Measurements from ENCODE around the gene DPYD.

DPYD gene

DNA sequence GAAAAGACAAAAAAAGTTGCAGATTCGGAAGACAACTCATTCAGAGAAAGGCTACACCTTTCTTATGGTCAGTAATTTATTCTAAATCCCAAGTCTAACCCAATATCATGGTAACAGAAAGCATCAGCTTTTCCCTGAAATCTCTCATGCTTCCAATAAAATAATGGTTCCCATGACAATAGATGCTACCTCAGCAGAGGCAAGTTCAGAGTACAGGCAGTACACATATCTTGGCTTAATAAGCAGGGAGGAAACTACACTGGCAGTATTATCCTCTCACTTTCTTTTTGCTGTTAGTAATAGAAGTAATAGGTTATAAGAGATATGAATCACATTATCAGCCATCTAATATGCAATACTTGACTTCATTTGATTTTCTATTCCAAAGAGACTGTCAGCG lies 137.1 kb downstream of the DPYD start:
- DNase-seq = no peak

DNA sequence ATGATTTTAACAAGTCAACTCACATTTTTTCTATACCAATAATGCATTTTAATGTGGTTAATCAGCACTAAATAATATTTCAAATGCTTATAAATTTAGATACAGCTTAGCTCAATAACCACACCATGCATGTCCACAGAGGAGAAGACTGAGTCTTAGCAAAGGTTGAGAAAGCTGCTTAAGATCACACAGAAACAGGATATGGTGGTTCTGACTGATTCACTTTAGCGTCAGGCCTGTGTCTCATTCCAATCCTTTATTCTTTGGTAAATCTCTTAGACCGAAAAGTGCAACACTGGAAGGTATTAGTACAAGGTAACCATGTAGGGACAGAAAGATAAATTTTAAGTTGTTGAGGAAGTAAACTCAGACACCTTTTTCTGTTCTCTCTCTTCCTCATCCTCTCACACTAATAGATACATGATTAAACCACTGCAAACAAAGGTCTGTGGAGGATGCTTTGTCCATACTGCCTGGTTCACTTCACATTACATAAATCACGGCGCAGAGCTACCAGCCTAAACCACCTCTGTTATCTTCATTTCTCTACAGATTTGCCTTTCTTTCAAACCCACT lies 139.0 kb downstream of the DPYD start:
- DNase-seq = no peak

DNA sequence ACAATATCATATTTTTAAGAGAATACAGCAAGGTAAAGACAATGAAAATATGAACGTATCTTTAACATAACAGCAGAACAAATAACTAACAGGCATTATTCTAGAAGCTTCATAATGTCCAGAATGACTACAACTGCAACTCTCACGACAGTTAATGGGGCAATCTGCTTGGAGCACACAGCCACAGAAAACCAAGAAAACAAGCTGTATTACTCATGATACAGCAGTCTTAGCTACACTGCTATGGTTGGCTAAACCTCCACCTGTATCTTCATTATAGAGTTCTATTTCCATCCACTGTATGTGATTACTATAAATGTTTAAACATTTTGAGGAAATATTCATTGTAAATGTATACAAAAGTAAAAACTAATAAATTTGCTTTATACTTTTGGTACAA lies 139.9 kb downstream of the DPYD start:
- DNase-seq = no peak

GRCh38 chr1:97778718-97779117 lies 142.1 kb downstream of the DPYD start:
- DNase-seq = no peak

DNA sequence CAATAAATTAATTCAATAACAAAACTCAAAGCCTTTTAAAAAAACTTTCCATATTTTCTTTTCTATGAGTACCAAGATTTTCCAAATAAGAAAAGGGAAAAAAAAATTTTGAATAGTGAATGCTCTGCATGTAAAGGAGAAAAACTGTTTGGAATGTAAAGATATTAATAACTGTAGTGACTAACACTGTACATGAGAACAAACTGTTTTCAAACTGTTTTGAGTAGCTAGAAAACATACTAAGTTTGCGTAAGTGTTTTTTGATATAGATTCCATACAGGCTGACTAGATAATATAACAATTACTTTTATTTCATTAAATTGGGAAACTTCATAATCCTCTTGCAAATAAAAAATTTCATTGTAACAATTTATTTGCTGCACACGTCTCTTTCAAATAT lies 150.5 kb downstream of the DPYD start:
- no peak for DNase-seq

- no peak for DNase-seq
Observed at GRCh38 chr1:97767381-97767780, 153.5 kb downstream of the DPYD start.

- no peak for DNase-seq
Observed at GRCh38 chr1:97764991-97765390, 155.8 kb downstream of the DPYD start.

DNA sequence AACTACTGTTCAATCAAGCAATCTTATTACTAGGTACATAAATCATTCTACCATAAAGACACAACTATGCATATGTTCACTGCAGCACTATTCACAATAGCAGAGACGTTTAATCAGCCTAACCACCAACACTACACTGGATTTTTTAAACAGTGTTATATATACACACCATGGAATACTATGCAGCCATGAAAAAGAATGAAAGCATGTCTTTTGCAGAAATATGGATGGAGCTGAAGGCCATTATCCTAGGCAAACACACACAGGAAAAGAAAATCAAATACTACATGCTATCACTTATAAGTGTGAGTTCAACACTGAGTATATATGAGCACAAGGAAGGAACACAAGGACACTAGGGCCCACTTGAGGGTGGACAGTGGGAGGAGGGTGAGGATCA lies 159.2 kb downstream of the DPYD start:
- DNase-seq = no peak

- no peak for DNase-seq
Observed at GRCh38 chr1:97759078-97759477, 161.8 kb downstream of the DPYD start.

DNA sequence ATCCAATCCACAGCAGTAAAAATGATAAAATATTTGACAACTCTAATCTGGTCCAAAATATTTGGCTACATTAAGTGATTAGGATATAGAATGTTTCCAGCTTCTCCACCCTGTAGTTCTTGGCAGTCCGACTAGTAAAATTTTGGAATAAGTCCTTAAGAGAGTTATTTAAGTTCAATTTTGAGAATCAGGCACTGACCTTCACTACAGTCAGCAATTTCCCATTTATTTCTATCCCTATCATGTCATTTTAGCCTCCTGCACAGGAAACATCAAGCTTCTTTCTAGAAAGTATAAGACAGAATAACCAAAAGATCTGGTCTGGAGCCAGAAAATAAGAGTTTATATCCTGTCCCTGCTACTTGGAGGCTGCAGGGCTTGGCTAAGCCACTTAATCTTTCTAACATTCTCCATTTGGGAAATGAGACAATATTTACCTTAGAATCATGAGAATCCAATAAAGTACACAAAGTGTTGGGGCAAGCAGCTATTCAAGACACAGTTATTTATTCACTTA lies 162.2 kb downstream of the DPYD start:
- no peak for DNase-seq

DNA sequence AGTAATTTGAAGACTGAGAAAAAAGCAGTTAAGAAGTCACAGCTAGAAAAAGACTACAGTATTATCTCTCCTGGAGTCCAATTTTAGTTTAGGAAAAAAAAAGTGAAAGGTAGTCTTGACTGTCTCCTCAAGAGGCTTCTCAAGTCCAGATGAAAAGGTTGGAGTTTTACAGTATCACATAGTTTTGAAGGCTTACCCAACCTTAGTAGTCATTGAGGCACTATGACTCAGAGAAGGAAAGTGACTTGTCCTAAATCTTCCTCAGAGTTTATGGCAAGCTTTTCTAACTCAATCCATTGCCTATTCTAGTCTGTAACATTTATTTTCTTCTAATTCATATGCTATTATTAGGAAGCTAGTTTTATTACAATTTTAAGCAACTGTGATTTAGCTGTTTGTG lies 174.9 kb downstream of the DPYD start:
- DNase-seq = no peak

GRCh38 chr1:97744977-97745376 lies 175.9 kb downstream of the DPYD start:
- DNase-seq = no peak

- DNase-seq = no peak
Observed at GRCh38 chr1:97743129-97743528, 177.7 kb downstream of the DPYD start.

DNA sequence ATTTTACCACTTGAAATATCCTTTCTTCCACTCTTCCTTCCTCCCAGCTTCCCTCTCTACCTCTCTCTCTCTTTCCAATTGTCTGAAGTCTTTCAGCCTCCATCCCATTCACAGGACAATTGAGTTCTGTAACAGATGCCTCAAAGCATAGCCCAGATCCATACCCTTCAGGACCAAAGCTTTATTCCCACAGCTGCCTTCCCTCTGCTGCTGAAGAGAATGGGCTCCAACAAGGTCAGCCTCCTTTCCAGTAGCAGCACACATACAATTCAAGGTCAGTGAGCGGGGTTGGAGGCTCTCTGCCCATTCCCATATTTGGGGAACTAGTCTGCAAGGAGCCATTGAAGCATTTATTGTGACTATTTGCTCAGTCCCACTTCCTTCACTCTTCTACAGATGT lies 179.9 kb downstream of the DPYD start:
- no peak for DNase-seq

DNA sequence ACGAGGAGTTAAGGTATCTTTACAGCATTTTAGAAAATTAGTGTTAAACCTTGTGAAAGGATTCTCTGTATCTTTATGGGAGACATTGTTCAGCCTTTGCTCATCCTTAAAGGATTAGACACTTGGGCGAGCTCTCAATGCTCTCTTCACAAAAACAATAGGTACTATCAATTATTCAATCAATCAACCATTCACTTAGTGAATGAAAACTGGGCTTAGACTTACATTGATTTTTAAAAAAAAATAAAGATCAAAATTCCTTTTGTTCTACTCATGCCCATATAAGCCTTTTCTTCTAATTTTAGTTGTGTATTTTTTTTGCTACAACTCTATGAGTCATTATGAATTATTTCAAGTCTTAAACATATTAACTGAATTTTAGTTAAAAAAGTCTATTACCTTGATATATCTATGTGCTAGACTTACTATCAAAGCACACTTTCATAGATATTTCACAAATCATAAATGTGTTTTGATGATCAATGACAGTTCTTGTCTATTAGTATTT lies 181.2 kb downstream of the DPYD start:
- DNase-seq = no peak

DNA sequence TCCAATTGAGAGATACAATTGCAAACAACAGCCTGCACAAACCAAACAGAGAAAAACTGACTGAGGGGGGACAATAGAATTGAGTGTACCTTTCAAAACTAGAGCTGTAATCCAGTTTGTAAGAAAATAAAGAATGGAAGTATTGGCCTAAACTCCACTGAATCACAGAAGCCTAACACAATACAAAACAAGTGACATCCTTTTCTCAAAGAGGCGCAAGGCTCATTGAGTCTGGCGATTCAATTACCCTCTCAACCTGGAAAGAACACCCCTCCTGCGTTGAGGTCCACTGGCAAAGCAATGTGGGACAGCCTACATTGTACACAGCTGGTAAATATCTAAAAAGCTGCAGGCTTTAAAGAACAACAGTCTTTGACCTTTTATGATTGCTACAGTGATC lies 182.6 kb downstream of the DPYD start:
- no peak for DNase-seq

GRCh38 chr1:97730271-97730670 lies 190.6 kb downstream of the DPYD start:
- DNase-seq = no peak

DNA sequence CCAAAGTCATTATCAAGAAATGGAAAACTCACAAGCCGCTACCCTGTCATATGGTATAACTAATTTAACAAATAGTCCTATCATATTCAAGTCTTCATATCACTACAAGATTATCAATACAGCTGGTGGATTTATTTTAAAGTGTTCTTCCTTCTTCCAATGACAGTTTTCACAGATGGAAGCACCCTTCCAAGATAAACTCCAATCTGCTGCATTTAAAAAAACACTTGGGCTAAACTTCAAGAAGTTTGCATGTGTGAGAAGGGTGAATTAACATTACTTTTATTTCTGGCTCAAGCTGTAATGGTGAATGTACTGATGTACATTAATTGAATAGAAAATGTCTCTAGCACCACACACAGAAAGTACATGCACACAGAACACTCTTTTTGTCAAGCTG lies 192.4 kb downstream of the DPYD start:
- DNase-seq = no peak

- DNase-seq = no peak
Observed at GRCh38 chr1:97727029-97727428, 193.8 kb downstream of the DPYD start.

DNA sequence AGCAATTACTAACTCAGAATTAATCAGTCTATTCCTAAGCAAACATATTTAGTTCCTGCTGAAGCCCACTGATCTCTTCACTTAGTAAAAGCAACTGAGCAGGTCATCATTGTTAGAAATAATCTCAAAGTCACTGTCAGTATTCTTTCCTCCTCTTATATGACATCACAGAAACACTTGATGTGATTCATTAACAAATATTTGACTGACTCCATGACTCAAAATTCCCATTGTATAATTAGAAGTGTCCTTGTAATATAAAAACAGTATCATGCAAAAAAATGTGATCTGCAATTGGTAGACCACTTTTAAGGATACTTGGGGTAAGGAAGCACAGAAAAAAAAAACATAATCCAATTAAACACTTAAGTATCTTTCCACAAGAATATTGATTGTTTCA lies 194.4 kb downstream of the DPYD start:
- DNase-seq = no peak

GRCh38 chr1:97721221-97721620 lies 199.6 kb downstream of the DPYD start:
- no peak for DNase-seq

DNA sequence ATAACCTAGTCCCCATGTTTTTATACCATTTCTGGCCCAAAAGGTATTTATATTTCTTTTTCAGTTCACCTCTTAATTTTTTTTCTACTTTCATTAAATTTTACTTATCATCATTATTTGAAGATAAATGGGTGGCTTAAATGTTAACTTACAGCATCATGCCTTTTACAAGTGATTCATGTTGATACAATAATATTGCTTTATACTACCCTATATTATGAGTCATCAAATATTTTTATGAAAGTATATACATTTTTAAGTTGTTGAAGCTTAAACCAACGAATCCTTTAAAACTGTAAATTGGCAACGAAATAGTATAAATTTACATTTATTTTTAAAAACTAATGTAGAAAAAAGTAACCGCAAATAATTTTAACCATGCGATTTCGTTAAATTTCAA lies 207.9 kb downstream of the DPYD start:
- no peak for DNase-seq

DNA sequence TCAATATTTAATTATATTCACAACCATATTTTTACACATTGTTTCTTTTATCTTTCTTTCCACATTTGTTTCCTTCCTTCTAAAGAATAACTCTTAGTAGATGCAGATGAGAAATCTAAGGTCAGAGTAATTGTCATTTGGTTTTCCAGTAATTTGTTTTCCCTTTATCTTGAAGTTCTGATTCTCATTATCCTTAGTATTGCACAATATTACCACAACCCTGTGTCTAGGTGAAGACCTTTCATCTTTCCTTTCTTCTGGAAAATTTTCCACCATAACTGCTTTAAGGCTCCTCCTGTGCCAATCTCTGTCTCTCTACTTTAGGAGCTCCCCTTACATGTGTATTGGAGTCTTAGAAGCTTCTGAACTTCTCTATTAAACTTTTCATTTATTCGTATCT lies 209.0 kb downstream of the DPYD start:
- DNase-seq = no peak

GRCh38 chr1:97693601-97694000 lies 227.2 kb downstream of the DPYD start:
- DNase-seq = no peak

- DNase-seq = no peak
Observed at GRCh38 chr1:97691325-97691724, 229.5 kb downstream of the DPYD start.

Measured in activated gamma-delta T cell (primary cell).